ENCODE data around the gene EPHA4. TPM values are rescaled to one million over a fixed set of nuclear protein-coding genes. Genes with fewer than 3 reads are reported as not detected.

EPHA4 gene
- total RNA-seq, 1 experiment from 2014 or later = 3.4 TPM

DNA sequence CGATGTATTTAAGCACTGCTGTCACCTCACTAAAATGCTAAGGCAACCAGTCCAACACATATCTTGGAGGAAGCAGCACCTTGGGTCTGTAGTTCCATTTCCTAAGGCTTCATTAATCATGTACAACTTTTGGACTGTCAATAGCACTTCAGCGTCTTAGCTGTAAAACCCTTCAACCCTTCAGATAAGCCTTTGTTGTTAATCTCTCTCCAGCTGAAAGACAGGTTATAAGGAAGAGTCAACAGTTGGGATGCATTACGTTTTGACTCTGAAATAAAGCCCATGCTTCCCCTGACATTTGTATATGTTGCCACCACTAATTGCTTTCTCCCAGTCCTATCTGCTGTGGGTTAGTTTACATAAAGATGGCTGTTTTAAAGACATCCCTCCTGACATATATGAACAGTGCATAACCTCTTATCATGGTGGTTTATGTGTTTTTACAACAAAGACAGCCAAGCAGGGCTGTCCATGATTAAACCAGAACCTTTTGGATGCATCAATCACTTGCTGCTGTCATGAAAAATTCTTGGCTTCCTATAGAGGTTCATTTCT is 81.5 kb downstream of the EPHA4 start:
- CTCF ChIA-PET = no interaction called here
- in situ Hi-C loops (cut with HindIII; ENCODE audit: low pct_unique_long_range_greater_than_20kb, low sequenced_read_pairs) = no loop called here
- TF ChIP-seq TCF7L2 (IDR thresholded peaks at IDR 0.05; ENCODE audit: low read depth, low read length) (no peak), SIN3A (IDR thresholded peaks at IDR 0.05; ENCODE audit: borderline replicate concordance, insufficient read depth, low read depth, low read length) (no peak), REST (IDR thresholded peaks at IDR 0.05; ENCODE audit: insufficient read depth in 1 of 2, low read depth in 2 of 2, low read length in 1 of 2) (no peak), CTCF (IDR thresholded peaks at IDR 0.05) (no peak), POLR2AphosphoS5 (IDR thresholded peaks at IDR 0.05; ENCODE audit: low read depth, low read length) (no peak)
- Histone ChIP-seq H3K4me1 (ENCODE audit: control insufficient read depth, insufficient read depth, low read length) (no peaks in the 10 kb centered on the region), H3K9me3 (ENCODE audit: control insufficient read depth, insufficient read depth, low read depth, low read length) (no peaks in the 10 kb centered on the region), H3K4me3 (ENCODE audit: low read depth in 2 of 2, low read length in 2 of 2) (no peak overlapping the region), H3K27ac (ENCODE audit: low read length) (no peak overlapping the region), H3K27me3 (ENCODE audit: control insufficient read depth, insufficient read depth, low read length) (no peaks in the 10 kb centered on the region), H3K36me3 (ENCODE audit: control insufficient read depth, insufficient read depth, low read length) (no peaks in the 10 kb centered on the region)
- no peak for DNase-seq (ENCODE audit: low read depth, low spot score)
- ATAC-seq = no peak
- intact Hi-C loops (cut with micrococcal nuclease; ENCODE audit: unreplicated experiment) = no loop called here
- no TSS peak for BruUV-seq (replicated peaks)
- POLR2A ChIA-PET = no interaction called here

GRCh38 chr2:221488136-221488807 is 83.8 kb downstream of the EPHA4 start:
- CTCF ChIA-PET = no interaction called here
- TF ChIP-seq CTCF (IDR thresholded peaks at IDR 0.05) (no peak), SIN3A (IDR thresholded peaks at IDR 0.05; ENCODE audit: borderline replicate concordance, insufficient read depth, low read depth, low read length) (no peak), TCF7L2 (IDR thresholded peaks at IDR 0.05; ENCODE audit: low read depth, low read length) (no peak)
- Histone ChIP-seq H3K4me3 (ENCODE audit: low read depth in 2 of 2, low read length in 2 of 2) (no peak overlapping the region), H3K36me3 (ENCODE audit: control insufficient read depth, insufficient read depth, low read length) (no peaks in the 10 kb centered on the region), H3K27me3 (ENCODE audit: control insufficient read depth, insufficient read depth, low read length) (no peaks in the 10 kb centered on the region), H3K4me1 (ENCODE audit: control insufficient read depth, insufficient read depth, low read length) (no peaks in the 10 kb centered on the region), H3K27ac (ENCODE audit: low read length) (no peak overlapping the region), H3K9me3 (ENCODE audit: control insufficient read depth, insufficient read depth, low read depth, low read length) (no peaks in the 10 kb centered on the region)
- DNase-seq (ENCODE audit: low read depth, low spot score) (no peak), ATAC-seq (no peak)
- in situ Hi-C loops (cut with HindIII; ENCODE audit: low pct_unique_long_range_greater_than_20kb, low sequenced_read_pairs) (no loop called here), intact Hi-C loops (cut with micrococcal nuclease; ENCODE audit: unreplicated experiment) (no loop called here)
- POLR2A ChIA-PET = no interaction called here
- BruUV-seq (replicated peaks) = no TSS peak

Data from Panc1 (cell line).